ENCODE results near the gene HOXA7. TPM values are rescaled to one million over a fixed set of nuclear protein-coding genes. Genes with fewer than 3 reads are reported as not detected.

Gene HOXA7
- total RNA-seq, 2 donors from 2014 or later: not detected

DNA sequence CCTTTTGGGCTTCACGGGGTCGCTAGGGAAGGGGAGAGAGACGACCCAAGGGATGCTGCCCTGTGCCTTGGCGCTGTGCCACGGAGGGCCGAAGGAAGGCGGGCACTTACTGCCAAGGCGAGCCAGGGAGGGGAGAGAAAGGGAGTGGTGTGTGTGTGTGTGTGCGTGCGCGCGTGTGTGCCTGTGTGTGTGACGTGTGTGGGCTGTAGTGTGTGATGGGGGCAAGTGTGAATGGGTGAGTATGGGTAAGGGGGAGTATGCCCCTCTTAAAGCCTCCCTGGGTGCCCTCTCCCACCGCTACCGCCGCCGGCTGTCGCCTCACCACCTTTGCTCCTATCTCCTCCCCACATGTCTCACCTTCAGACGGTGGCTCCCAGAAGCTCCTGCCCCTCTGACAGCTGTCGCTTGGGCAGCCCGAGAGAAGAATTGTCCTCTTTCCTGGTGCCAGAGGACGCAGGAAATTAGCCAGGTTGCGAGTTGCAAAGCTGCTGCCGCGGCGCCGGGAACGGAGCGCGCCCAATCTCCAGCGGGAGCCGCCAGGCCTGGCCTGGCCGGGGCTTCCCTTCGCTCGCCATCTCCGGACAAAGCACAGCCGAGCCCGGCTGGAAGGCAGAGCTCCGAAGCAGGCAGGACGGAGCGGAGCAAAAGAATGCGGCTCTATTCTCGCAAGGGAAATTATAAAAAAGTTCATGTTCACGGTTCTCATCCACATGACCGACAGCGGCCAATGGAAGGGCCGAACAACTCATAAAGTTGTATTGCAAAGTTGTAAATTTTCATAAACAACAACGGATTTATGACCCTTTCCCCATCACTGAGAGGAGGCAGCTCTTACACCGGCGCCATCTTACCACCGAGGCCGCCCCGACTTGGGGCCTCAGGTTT, 4.3 kb downstream of the HOXA7 start, which contains the start of gene HOXA3:
TSS of gene HOXA3 (minus strand) at position 653 of the 885 bp plus-strand sequence. CDS start 41,943 bp downstream, outside the sequence.
- no peak for ATAC-seq
- no peaks in the 10 kb centered on the region for H3K9me3 ChIP-seq (ENCODE audit: control insufficient read depth, low read length, poor library complexity, severe bottlenecking)
- Mint-ChIP-seq H3K27me3 (peaks cover 90% of the 10 kb centered on the region), H3K27ac (peak within 1 kb of the TSS; percentile 91), H3K4me3 (peak within 1 kb of the TSS; percentile 85), H3K36me3 (ENCODE audit: low read depth) (peaks cover 11% of the 10 kb centered on the region), H3K4me1 (peaks cover 43% of the 10 kb centered on the region)
- no peak for DNase-seq

DNA sequence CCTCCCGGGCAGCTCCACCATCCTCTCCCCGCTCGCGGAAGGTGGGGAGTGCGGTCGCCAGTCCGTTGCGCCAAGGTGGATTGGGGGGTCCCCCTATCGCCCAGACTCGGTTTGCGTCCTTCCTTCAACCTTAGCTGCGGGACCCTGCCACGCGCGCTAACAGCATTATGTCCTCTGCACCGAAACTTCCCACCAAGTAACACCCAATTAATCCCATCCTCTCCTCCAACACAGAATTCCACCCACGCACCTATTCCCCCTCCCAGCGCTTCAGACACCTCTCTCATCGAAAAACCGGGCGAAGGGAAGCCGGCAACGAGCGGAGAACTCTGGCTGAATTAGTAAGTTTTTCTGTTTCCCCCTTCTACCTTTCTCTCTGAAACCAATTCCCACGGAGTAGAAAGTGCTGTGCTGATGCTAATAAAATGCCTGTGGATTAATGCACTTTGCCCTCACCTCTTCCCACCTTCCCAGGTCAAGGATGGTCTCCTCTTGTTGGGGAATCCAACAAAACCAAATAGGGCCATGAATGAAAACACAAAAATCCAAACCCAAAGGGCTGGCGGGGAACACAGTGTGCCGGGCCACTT, 5.0 kb downstream of the HOXA7 start:
- peaks cover 93% of the 10 kb centered on the region for H3K27me3 Mint-ChIP-seq

DNA sequence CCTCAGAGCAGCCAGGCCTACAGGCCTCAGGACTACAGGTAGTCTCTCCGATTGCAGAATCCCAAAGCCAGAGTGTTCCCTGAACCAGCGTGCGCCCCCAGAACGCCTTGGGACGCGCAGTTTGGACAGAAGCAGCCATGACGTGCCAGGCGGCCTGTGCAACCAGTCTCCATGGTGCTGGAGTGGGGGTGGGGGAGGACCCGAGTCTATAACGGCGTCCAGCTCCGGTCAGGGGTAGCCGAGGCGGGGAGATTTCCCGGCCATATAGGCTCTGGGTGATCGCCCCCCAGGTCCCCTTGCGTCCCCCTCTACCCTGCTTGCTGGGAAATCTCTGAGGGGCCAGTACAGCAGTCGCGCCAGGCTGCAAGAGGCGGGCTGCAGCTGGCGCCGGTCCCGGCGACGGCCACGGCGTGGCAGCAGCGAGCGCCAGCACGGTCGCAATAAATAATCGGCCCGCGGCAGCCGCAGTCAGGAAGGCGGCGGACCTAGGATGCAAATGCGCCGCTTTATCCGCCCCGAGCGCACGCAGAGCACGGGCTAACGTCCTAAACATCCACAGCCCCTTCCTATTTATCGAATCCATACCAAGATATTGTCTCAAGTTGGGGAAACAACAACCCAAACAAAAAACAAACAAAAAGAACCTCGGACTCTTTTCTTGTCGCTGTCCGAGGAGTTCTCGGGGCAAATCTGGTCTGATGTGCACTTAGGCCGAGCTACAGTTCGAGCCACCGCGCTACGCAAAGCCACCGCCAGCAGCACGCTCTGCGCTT, 5.7 kb downstream of the HOXA7 start:
- Mint-ChIP-seq H3K27ac (peak overlapping the region; percentile 85), H3K4me1 (peaks cover 43% of the 10 kb centered on the region), H3K27me3 (peaks cover 94% of the 10 kb centered on the region), H3K4me3 (peak overlapping the region; percentile 85), H3K36me3 (ENCODE audit: low read depth) (peaks cover 14% of the 10 kb centered on the region)
- ATAC-seq: peak; percentile 88
- no peaks in the 10 kb centered on the region for H3K9me3 ChIP-seq (ENCODE audit: control insufficient read depth, low read length, poor library complexity, severe bottlenecking)
- peak; percentile 48 to 61 (median 56) for DNase-seq

More for the DNA sequence above, 5.0 kb downstream of the HOXA7 start:
- Mint-ChIP-seq H3K4me3 (peak overlapping the region; percentile 85), H3K4me1 (peaks cover 43% of the 10 kb centered on the region), H3K27ac (peak overlapping the region; percentile 85), H3K36me3 (ENCODE audit: low read depth) (peaks cover 13% of the 10 kb centered on the region)
- DNase-seq (no peak), ATAC-seq (no peak)
- H3K9me3 ChIP-seq (ENCODE audit: control insufficient read depth, low read length, poor library complexity, severe bottlenecking): no peaks in the 10 kb centered on the region

DNA sequence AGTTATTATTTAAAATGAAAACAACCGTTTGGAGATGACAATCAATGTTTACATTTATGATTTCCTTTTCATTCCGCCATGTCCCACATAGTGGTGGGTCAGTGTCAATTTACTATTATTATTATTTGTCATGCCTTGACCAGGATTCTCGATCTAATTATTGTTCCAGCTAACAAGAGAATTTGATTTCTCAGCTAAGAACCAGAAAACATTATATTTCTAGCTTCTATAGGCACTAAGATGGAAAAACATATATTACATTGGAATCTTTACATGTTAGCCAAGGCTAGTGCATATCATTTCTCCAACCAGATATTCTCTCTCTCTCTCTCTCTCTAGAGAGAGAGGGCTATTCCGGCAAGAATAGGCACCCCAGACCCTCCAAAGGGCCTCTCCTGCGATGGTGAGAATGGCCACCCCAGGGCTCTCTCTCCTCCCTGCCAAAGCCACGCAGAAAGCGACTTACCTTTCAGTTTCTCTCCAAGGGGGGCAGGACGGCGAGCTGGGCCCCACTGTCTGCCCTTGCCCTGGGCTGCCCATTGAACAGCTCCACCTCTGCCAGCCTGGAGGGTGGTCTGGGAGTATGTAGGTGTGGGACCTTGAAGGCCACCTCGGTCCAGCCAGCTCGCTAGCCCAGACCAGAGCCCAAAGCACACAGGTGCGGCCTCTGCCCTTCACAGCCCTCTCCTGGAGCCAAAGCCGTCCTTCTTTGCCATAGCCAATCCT, 6.5 kb downstream of the HOXA7 start:
- H3K9me3 ChIP-seq (ENCODE audit: control insufficient read depth, low read length, poor library complexity, severe bottlenecking): no peaks in the 10 kb centered on the region
- peaks cover 94% of the 10 kb centered on the region for H3K27me3 Mint-ChIP-seq

DNA sequence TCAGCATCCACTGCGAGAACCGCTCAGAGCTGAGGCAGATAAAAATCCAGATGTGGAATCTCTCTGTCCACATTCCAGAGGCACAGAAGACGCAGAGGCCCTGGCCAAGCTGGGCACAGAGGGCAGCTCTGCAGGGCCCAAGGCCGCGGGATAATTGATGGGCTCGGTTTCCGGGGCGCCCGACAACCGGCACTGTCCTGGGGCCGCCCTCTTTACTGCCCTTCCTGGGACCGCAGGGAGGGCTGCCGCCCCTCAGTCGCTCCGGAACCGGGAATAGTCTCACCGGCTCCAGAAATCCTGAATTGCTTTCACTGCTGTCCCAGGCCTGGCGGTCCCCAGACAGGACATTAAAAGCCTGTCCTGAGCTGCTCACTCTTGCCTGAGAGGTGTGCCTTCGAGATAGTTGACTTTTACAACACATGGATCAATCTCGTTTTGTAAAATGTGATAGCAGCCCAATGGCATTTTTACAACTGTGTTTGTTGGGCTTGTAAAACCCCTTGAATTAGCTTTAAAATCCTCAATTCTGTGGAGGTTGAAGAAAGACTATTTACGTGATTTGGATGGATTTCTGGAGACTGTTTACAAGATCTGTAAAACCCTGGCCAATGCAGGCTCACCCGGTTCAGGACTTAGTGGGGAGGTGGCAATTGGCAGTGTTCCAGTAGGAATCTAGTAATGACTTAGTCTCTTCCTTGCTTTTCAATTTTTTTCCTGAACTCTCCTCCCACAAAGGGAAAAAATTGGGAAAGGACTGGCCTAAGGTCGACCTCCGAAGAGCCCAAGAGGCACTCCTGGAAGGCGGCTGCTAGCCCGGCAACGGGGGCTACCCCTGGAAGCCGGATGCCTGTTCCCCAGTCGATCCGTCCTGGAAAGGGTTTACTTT, 7.5 kb downstream of the HOXA7 start:
- H3K36me3 Mint-ChIP-seq (ENCODE audit: low read depth): peaks cover 11% of the 10 kb centered on the region
- no peak for DNase-seq
- no peaks in the 10 kb centered on the region for H3K9me3 ChIP-seq (ENCODE audit: control insufficient read depth, low read length, poor library complexity, severe bottlenecking)
- H3K4me3 Mint-ChIP-seq: no peak overlapping the region
- no peak for ATAC-seq
- H3K27ac Mint-ChIP-seq: no peak overlapping the region
- H3K4me1 Mint-ChIP-seq: peaks cover 32% of the 10 kb centered on the region
- peaks cover 86% of the 10 kb centered on the region for H3K27me3 Mint-ChIP-seq

More for the DNA sequence above, 6.5 kb downstream of the HOXA7 start:
- Mint-ChIP-seq H3K36me3 (ENCODE audit: low read depth) (peaks cover 14% of the 10 kb centered on the region), H3K4me3 (no peak overlapping the region), H3K4me1 (peaks cover 40% of the 10 kb centered on the region), H3K27ac (no peak overlapping the region)
- no peak for ATAC-seq
- no peak for DNase-seq

DNA sequence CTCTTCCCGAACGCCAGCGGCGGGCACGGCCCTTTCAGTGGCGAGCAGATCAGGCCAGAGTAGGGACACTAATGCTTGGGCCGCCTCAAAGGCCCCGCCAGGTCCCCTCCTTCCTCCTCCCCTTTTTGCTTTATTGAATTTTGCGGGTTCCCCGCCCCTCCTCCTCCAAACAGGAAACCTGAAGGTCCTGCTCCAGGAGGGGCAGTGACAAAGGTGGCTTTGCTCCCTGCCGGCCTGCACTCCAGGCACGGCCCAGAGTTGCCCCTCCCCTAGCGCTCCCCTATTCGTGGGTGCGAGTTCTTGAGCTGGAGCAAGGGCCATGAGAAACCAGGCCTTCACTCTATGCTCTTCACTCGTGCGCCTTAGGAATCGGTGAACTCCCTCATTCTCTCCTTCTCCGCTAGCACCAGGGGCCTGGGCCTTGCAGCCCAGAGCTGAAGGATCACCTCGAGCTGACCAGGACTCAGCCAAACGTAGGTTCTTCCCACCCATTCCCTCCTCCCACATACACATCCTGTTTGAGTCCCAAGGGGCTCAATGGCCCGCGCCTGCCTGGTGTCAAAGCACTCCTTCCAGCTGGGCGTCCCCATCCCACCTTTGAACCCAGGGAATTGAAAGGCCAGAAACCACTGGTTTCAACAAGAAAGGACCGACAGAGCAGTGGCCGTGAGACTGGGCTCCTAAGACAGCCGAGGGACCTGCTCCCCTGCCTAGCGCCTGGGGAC, 8.3 kb downstream of the HOXA7 start:
- peak overlapping the region; percentile 39 for H3K4me3 Mint-ChIP-seq
- no peak for DNase-seq
- H3K27me3 Mint-ChIP-seq: peaks cover 80% of the 10 kb centered on the region

DNA sequence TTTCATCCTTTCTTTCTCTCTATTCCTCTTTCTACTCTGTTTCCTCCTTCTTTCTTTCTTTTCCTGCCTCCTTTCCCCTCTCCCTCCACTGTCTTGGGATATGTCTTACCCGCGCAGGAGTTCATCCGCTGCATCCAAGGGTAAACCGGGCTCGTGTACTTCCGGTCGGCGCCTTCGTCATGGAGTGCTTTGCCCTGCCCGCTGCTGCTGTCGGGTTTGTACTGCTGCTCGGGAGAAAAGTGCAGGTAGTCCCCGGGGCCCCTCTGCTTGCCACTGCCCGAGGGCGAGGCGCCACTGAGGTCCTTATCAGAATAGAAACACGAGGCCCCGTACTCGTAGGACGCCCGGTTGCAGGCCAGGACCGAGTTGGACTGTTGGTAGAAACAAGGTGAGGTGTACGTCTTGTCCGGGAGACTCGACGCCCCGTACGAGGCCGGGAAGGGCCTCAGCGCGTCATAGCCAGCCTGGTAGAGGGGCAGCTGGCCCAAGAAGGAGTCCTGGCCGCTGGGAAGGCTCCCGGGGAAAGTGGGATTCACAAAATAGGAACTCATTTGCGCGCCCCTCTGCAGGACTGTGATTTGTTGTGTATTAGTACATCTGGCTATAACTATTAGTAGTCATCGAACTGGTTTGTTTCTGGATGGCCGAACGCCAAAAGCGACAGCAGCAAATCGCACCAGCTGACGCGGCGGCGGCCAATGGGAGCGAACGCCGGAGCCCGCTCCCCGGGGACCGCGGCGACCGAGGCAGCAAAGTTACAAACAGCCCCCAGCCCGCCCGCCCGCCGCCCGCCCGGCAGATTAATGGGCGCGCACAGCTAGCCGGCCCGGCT, 9.1 kb downstream of the HOXA7 start, which contains the start of gene HOXA6:
TSS of gene HOXA6 (minus strand) at position 576 of the 832 bp plus-strand sequence. CDS start at position 551, 25 bp downstream.
- H3K4me3 Mint-ChIP-seq: peak within 1 kb of the TSS; percentile 39
- peak within 1 kb of the TSS; percentile 59 for H3K27ac Mint-ChIP-seq

More for the DNA sequence above, 8.3 kb downstream of the HOXA7 start:
- H3K9me3 ChIP-seq (ENCODE audit: control insufficient read depth, low read length, poor library complexity, severe bottlenecking): no peaks in the 10 kb centered on the region
- ATAC-seq: no peak
- Mint-ChIP-seq H3K36me3 (ENCODE audit: low read depth) (peaks cover 8% of the 10 kb centered on the region), H3K27ac (peak overlapping the region; percentile 59), H3K4me1 (peaks cover 29% of the 10 kb centered on the region)

DNA sequence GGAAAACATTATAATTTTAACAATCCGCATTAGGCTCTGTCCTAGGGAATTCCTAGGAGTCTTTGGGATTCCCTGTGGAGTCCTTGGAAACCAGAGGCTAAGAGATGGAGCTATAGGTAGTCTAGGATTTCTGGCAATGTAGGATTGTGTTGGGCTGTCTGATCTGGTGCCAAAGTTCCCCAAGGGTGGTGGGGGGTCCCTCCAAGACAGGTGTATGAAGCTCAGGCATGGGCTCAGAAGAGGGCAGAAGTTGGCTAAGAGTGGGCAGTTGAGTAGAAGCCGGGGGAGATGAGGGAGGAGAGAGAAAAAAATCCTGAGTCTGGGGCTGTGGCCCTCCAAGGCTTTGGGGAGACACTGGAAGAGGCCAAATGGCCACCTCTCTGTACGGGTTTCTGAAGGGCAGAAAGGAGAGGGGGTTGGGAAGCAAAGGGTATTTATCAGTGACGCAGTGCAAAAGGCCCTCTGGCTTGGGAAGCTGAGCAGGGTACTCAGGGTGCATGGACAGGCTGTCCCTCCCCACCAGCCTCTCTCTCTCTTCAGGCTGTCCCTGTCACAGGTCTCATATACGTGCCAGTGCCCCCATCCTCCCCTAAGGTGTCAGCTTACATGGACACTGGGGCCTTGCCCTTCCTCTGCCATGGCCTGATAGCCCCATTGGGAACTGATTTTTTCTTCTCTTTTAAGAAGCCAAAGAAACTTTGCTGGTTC, 9.8 kb downstream of the HOXA7 start:
- no peaks in the 10 kb centered on the region for H3K9me3 ChIP-seq (ENCODE audit: control insufficient read depth, low read length, poor library complexity, severe bottlenecking)
- Mint-ChIP-seq H3K27ac (no peak overlapping the region), H3K4me3 (no peak overlapping the region), H3K4me1 (peaks cover 24% of the 10 kb centered on the region), H3K36me3 (ENCODE audit: low read depth) (peaks cover 6% of the 10 kb centered on the region), H3K27me3 (peaks cover 83% of the 10 kb centered on the region)
- DNase-seq (no peak), ATAC-seq (no peak)

More for the DNA sequence above, 9.1 kb downstream of the HOXA7 start, which contains the start of gene HOXA6:
- H3K27me3 Mint-ChIP-seq: peaks cover 83% of the 10 kb centered on the region
- ATAC-seq (no peak), DNase-seq (no peak)
- H3K4me1 Mint-ChIP-seq: peaks cover 31% of the 10 kb centered on the region
- H3K9me3 ChIP-seq (ENCODE audit: control insufficient read depth, low read length, poor library complexity, severe bottlenecking): no peaks in the 10 kb centered on the region
- H3K36me3 Mint-ChIP-seq (ENCODE audit: low read depth): peaks cover 8% of the 10 kb centered on the region

DNA sequence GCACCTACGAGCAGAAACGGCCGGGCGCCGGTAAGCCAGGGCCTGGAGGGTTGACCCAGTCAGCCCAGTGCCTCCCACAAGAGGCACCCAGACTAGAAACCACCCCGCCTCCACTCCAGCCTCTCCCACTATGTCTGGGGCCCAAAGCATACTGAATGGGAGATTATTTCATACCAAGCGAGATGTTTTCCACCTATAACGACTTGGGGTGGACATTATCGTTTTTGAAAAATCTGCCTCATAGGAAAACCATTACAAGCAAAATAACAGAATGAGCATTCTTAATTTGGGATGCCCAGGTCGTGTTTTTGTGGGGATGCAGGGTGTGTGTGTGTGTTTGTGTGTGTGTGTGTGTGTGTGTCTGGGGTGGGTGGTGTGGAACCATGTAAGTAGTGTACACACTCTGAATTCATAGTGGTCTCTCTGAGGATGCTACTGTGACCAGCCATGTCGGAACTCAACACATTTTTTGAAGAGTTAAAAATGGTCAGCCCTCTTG, 10.5 kb downstream of the HOXA7 start:
- Mint-ChIP-seq H3K36me3 (ENCODE audit: low read depth) (peaks cover 5% of the 10 kb centered on the region), H3K4me3 (no peak overlapping the region), H3K27me3 (peaks cover 82% of the 10 kb centered on the region), H3K4me1 (peaks cover 17% of the 10 kb centered on the region), H3K27ac (no peak overlapping the region)
- DNase-seq (no peak), ATAC-seq (no peak)
- H3K9me3 ChIP-seq (ENCODE audit: control insufficient read depth, low read length, poor library complexity, severe bottlenecking): no peaks in the 10 kb centered on the region
